OCI-LY3 (cell line): ENCODE measurements around the gene ID3.
"Not testable (repeated sequence)": the region's sequence is repeated elsewhere in the genome, so short reads cannot be mapped to it uniquely, and the experiment has no call there.

Experiments
- H2AFZ ChIP-seq: fragments of 200-600, 300-600 bp; shearing (Covaris generic); 2 replicates; pipeline ENCODE4 v1.6.0; 2014; ENCODE audit warnings: antibody characterized with exemption, low read depth, low read length
- H3K27ac ChIP-seq: fragments of 200-600, 300-600 bp; sonication (generic); 2 replicates; pipeline ENCODE4 v1.5.1; 2014; ENCODE audit warnings: mild to moderate bottlenecking, low read length, moderate library complexity, mixed read lengths
- H3K27me3 ChIP-seq: fragments of 200-600, 300-600 bp; sonication (generic); 2 replicates; pipeline ENCODE4 v1.6.1; 2014; ENCODE audit warnings: low read depth, low read length, mixed read lengths
- H3K36me3 ChIP-seq: fragments of 200-600, 300-600 bp; sonication (generic); replicated peaks from 2 replicates; pipeline ENCODE3; 2014; ENCODE audit warnings: low read depth, low read length, mixed read lengths
- H3K4me1 ChIP-seq: fragments of 300-600, 200-600 bp; sonication (generic); 2 replicates; pipeline ENCODE4 v1.6.1; 2014; ENCODE audit warnings: low read length, mixed read lengths
- H3K4me2 ChIP-seq: fragments of 200-600, 300-600 bp; sonication (generic); 2 replicates; pipeline ENCODE4 v1.6.1; 2014; ENCODE audit warnings: low read length, mixed read lengths
- H3K4me3 ChIP-seq: fragments of 300-600, 200-600 bp; sonication (generic); 2 replicates; pipeline ENCODE4 v1.5.1; 2014; ENCODE audit warnings: antibody characterized with exemption, mild to moderate bottlenecking, low read length, moderate library complexity
- H3K79me2 ChIP-seq: fragments of 300-600, 200-600 bp; shearing (Covaris generic); 2 replicates; pipeline ENCODE4 v1.6.1; 2014; ENCODE audit warnings: mild to moderate bottlenecking, low read length, mixed read lengths
- H3K9ac ChIP-seq: fragments of 300-600, 200-600 bp; shearing (Covaris generic); 2 replicates; pipeline ENCODE4 v1.6.0; 2014; ENCODE audit warnings: mild to moderate bottlenecking, low read length, moderate library complexity
- H3K9me3 ChIP-seq: fragments of 200-600, 300-600 bp; shearing (Covaris generic); 2 replicates; pipeline ENCODE4 v1.6.1; 2014; ENCODE audit warnings: low read length, mixed read lengths; ENCODE audit not compliant: insufficient read depth
- H4K20me1 ChIP-seq: fragments of 200-600, 300-600 bp; sonication (generic); 2 replicates; pipeline ENCODE4 v1.6.1; 2016; ENCODE audit warnings: low read length, mixed read lengths; ENCODE audit not compliant: insufficient read depth
- CTCF ChIP-seq: fragments of 200-600, 300-600 bp; sonication (generic); IDR thresholded peaks from 2 replicates; pipeline ENCODE4 v1.5.1; 2014; ENCODE audit warnings: antibody characterized with exemption, low read length, low read depth
- EZH2phosphoT487 ChIP-seq: fragments of 200-600 bp; shearing (Covaris generic); IDR thresholded peaks from 2 replicates; pipeline ENCODE4 v1.6.1; 2018; ENCODE audit warnings: antibody characterized with exemption, mixed run types, low read depth

The ID3 gene

GRCh38 chr1:23585321-23586022 lies 26.2 kb upstream of the ID3 start:
- H3K9ac ChIP-seq: no peak overlapping the region
- no peaks in the 10 kb centered on the region for H3K36me3 ChIP-seq
- no peaks in the 10 kb centered on the region for H3K4me1 ChIP-seq
- TF ChIP-seq CTCF: no peak
- TF ChIP-seq EZH2phosphoT487: no peak
- H3K4me3 ChIP-seq: no peak overlapping the region
- H3K9me3 ChIP-seq: no peaks in the 10 kb centered on the region
- no peaks in the 10 kb centered on the region for H3K79me2 ChIP-seq
- no peak overlapping the region for H2AFZ ChIP-seq
- no peaks in the 10 kb centered on the region for H3K27me3 ChIP-seq
- no peak overlapping the region for H3K4me2 ChIP-seq
- H3K27ac ChIP-seq: no peak overlapping the region
- no peaks in the 10 kb centered on the region for H4K20me1 ChIP-seq

- not testable (repeated sequence) for H3K4me3 ChIP-seq, H3K27me3 ChIP-seq, H3K36me3 ChIP-seq, H3K9ac ChIP-seq, H3K4me2 ChIP-seq, H3K27ac ChIP-seq, H3K9me3 ChIP-seq, H3K79me2 ChIP-seq, H3K4me1 ChIP-seq, H2AFZ ChIP-seq, H4K20me1 ChIP-seq
These were observed 24.4 kb upstream of the ID3 start for GRCh38 chr1:23583727-23584126.

GRCh38 chr1:23582820-23583219 lies 23.5 kb upstream of the ID3 start:
- TF ChIP-seq EZH2phosphoT487 (no peak), CTCF (no peak)
- H2AFZ ChIP-seq: no peak overlapping the region
- no peak overlapping the region for H3K27ac ChIP-seq
- no peaks in the 10 kb centered on the region for H3K27me3 ChIP-seq
- no peaks in the 10 kb centered on the region for H3K36me3 ChIP-seq
- H3K4me3 ChIP-seq: no peak overlapping the region
- peaks cover 9% of the 10 kb centered on the region for H3K4me1 ChIP-seq
- no peaks in the 10 kb centered on the region for H3K79me2 ChIP-seq
- H3K9me3 ChIP-seq: no peaks in the 10 kb centered on the region
- no peak overlapping the region for H3K9ac ChIP-seq
- H3K4me2 ChIP-seq: no peak overlapping the region
- no peaks in the 10 kb centered on the region for H4K20me1 ChIP-seq

- no peak overlapping the region for H3K9ac ChIP-seq
- no peaks in the 10 kb centered on the region for H4K20me1 ChIP-seq
- TF ChIP-seq CTCF (no peak), EZH2phosphoT487 (no peak)
- H3K36me3 ChIP-seq: no peaks in the 10 kb centered on the region
- H2AFZ ChIP-seq: no peak overlapping the region
- no peaks in the 10 kb centered on the region for H3K9me3 ChIP-seq
- no peak overlapping the region for H3K27ac ChIP-seq
- H3K27me3 ChIP-seq: no peaks in the 10 kb centered on the region
- H3K4me1 ChIP-seq: peaks cover 24% of the 10 kb centered on the region
- H3K4me3 ChIP-seq: no peak overlapping the region
- H3K4me2 ChIP-seq: no peak overlapping the region
- no peaks in the 10 kb centered on the region for H3K79me2 ChIP-seq
These were observed 21.9 kb upstream of the ID3 start for GRCh38 chr1:23581219-23581618.
